Keratinocyte (primary cell): ENCODE data around the gene ZBTB24. TPM values are rescaled to one million over a fixed set of nuclear protein-coding genes. Genes with fewer than 3 reads are reported as not detected.

Experiments
- DNase-seq: peaks from one replicate; pipeline ENCODE4 v3.0.0-alpha.2; 2011; ENCODE audit warnings: low read depth, missing footprints, low spot score
- FAIRE-seq: peaks from 2 replicates; lab custom pipeline; 2011; peaks lifted over from hg19 to GRCh38; lab: Jason Lieb, UNC
- H2AFZ ChIP-seq: 2 replicates; pipeline ENCODE4 v1.6.0; 2012; ENCODE audit warnings: low read length, control low read depth, inconsistent platforms; ENCODE audit not compliant: control insufficient read depth
- H3K27ac ChIP-seq: 2 replicates; pipeline ENCODE4 v1.5.1; 2011; ENCODE audit warnings: low read length; ENCODE audit not compliant: control insufficient read depth, insufficient read depth
- H3K27me3 ChIP-seq: 3 replicates; pipeline ENCODE4 v1.6.0; 2011; ENCODE audit warnings: low read length; ENCODE audit not compliant: control insufficient read depth, insufficient read depth; ENCODE audit errors: extremely low read depth
- H3K36me3 ChIP-seq, 2 experiments: 2 replicates in 1 of 2; 3 replicates in 1 of 2; pipeline ENCODE4 v1.5.1; 2011; ENCODE audit warnings: low read length in 2 of 2, mild to moderate bottlenecking in 1 of 2; ENCODE audit not compliant: control insufficient read depth in 2 of 2, insufficient read depth in 2 of 2; ENCODE audit errors: extremely low read depth in 1 of 2
- H3K4me1 ChIP-seq: 3 replicates; pipeline ENCODE4 v1.5.1; 2011; ENCODE audit warnings: low read length; ENCODE audit not compliant: control insufficient read depth, insufficient read depth; ENCODE audit errors: extremely low read depth
- H3K4me2 ChIP-seq: 3 replicates; pipeline ENCODE4 v1.6.0; 2011; ENCODE audit warnings: low read depth, low read length; ENCODE audit not compliant: control insufficient read depth, insufficient read depth; ENCODE audit errors: extremely low read depth
- H3K4me3 ChIP-seq, 3 experiments: fragments of 200-600 bp in 1 of 3; sonication (generic) in 1 of 3; 2 replicates in 2 of 3; 3 replicates in 1 of 3; pipeline ENCODE4 v1.5.1; 2011 to 2016; ENCODE audit warnings: low read length in 3 of 3, mild to moderate bottlenecking in 3 of 3, control low read depth in 2 of 3, inconsistent platforms in 1 of 3, low read depth in 1 of 3, mixed read lengths in 1 of 3, mixed run types in 1 of 3, moderate library complexity in 1 of 3; ENCODE audit not compliant: control insufficient read depth in 2 of 3, insufficient read depth in 2 of 3; ENCODE audit errors: extremely low read depth in 1 of 3
- H3K79me2 ChIP-seq: 2 replicates; pipeline ENCODE4 v1.6.0; 2012; ENCODE audit warnings: low read length; ENCODE audit not compliant: control insufficient read depth, insufficient read depth
- H3K9ac ChIP-seq: 3 replicates; pipeline ENCODE4 v1.6.0; 2011; ENCODE audit warnings: low read length; ENCODE audit not compliant: control insufficient read depth, insufficient read depth; ENCODE audit errors: extremely low read depth
- H3K9me1 ChIP-seq: 3 replicates; pipeline ENCODE4 v1.6.0; 2011; ENCODE audit warnings: low read length; ENCODE audit not compliant: control insufficient read depth, insufficient read depth; ENCODE audit errors: extremely low read depth
- H3K9me3 ChIP-seq: 2 replicates; pipeline ENCODE4 v1.5.1; 2012; ENCODE audit warnings: low read depth, low read length; ENCODE audit not compliant: control insufficient read depth
- H4K20me1 ChIP-seq: 3 replicates; pipeline ENCODE4 v1.6.0; 2011; ENCODE audit warnings: low read length; ENCODE audit not compliant: control insufficient read depth, insufficient read depth; ENCODE audit errors: extremely low read depth
- EZH2 ChIP-seq: IDR thresholded peaks from one replicate; pipeline ENCODE4 v1.6.1; 2012; ENCODE audit warnings: inconsistent platforms, mild to moderate bottlenecking, low read length, moderate library complexity
- dilution Hi-C: fragments of 300-500 bp; cut with MboI; formaldehyde crosslinking; loops from one replicate; pipeline ENCODE4 v1.7.0; 2020; ENCODE audit warnings: low sequenced_read_pairs; ENCODE audit not compliant: extremely low pct_ligation_motif_present
- polyA plus RNA-seq, 5 experiments: library from polyadenylated mRNA; depleted of rRNA in 3 of 5; stranded (reverse) in 3 of 5; stranded (forward) in 1 of 5; unstranded in 1 of 5; fragments of >200 nt; gene quantifications; 1 replicate in 1 of 5; 2 replicates in 3 of 5; 3 replicates in 1 of 5; pipeline versions ENCODE4 v1.2.1 to v1.2.3, GENCODE V29; 2011 to 2012; ENCODE audit warnings: missing spikeins in 2 of 5, low read depth in 1 of 5, low replicate concordance in 1 of 5
- TF ChIP-seq, protein P1 (sequence below), 3 experiments: IDR thresholded peaks in 1 of 3; conservative IDR thresholded peaks in 1 of 3; optimal IDR thresholded peaks in 1 of 3; 2 replicates in 2 of 3; 3 replicates in 1 of 3; pipeline versions ENCODE3 to v1.5.1; 2011; ENCODE audit warnings: low read length in 3 of 3, mild to moderate bottlenecking in 3 of 3, moderate library complexity in 2 of 3, control low read depth in 1 of 3, inconsistent platforms in 1 of 3; ENCODE audit not compliant: insufficient read depth in 2 of 3; ENCODE audit errors: extremely low read depth in 1 of 3

The ZBTB24 gene
- polyA plus RNA-seq, 1 donor (not counting 4 experiments of a cell fraction or from before 2014, with no cell fraction given), result 4.6 TPM

- Histone ChIP-seq H3K4me1 (no peaks in the 10 kb centered on the region), H3K4me3 (no peak overlapping the region), H3K36me3 (peaks cover 34 to 42% of the 10 kb centered on the region in 2 experiments), H3K9me3 (no peaks in the 10 kb centered on the region), H3K27me3 (no peaks in the 10 kb centered on the region), H4K20me1 (no peaks in the 10 kb centered on the region), H3K27ac (no peak overlapping the region), H3K79me2 (no peaks in the 10 kb centered on the region), H3K9ac (no peak overlapping the region), H3K4me2 (no peak overlapping the region), H2AFZ (no peak overlapping the region), H3K9me1 (no peaks in the 10 kb centered on the region)
- DNase-seq (no peak), FAIRE-seq (no peak)
- TF ChIP-seq, protein P1, sequence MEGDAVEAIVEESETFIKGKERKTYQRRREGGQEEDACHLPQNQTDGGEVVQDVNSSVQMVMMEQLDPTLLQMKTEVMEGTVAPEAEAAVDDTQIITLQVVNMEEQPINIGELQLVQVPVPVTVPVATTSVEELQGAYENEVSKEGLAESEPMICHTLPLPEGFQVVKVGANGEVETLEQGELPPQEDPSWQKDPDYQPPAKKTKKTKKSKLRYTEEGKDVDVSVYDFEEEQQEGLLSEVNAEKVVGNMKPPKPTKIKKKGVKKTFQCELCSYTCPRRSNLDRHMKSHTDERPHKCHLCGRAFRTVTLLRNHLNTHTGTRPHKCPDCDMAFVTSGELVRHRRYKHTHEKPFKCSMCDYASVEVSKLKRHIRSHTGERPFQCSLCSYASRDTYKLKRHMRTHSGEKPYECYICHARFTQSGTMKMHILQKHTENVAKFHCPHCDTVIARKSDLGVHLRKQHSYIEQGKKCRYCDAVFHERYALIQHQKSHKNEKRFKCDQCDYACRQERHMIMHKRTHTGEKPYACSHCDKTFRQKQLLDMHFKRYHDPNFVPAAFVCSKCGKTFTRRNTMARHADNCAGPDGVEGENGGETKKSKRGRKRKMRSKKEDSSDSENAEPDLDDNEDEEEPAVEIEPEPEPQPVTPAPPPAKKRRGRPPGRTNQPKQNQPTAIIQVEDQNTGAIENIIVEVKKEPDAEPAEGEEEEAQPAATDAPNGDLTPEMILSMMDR (optimal IDR thresholded peaks at IDR 0.05 in 1 of 3, IDR thresholded peaks at IDR 0.05 in 1 of 3, conservative IDR thresholded peaks at IDR 0.05 in 1 of 3; ENCODE audit: extremely low read depth in 1 of 3, insufficient read depth in 2 of 3, low read length in 3 of 3), result no peak
- no peak for TF ChIP-seq EZH2
- dilution Hi-C loops, result no loop called here
Measured at GRCh38 chr6:109448615-109449014, 34.4 kb downstream of the ZBTB24 start.

GRCh38 chr6:109447878-109448555 lies 35.0 kb downstream of the ZBTB24 start:
- DNase-seq, result no peak
- no peak for FAIRE-seq
- H3K4me3 ChIP-seq, result no peak overlapping the region
- no peaks in the 10 kb centered on the region for H3K9me1 ChIP-seq
- H3K4me2 ChIP-seq, result no peak overlapping the region
- H3K9ac ChIP-seq, result no peak overlapping the region
- no peaks in the 10 kb centered on the region for H3K4me1 ChIP-seq
- no peaks in the 10 kb centered on the region for H3K9me3 ChIP-seq
- no peaks in the 10 kb centered on the region for H3K27me3 ChIP-seq
- dilution Hi-C loops, result no loop called here
- TF ChIP-seq EZH2, result no peak
- TF ChIP-seq, protein P1 (optimal IDR thresholded peaks at IDR 0.05 in 1 of 3, IDR thresholded peaks at IDR 0.05 in 1 of 3, conservative IDR thresholded peaks at IDR 0.05 in 1 of 3; ENCODE audit: extremely low read depth in 1 of 3, insufficient read depth in 2 of 3, low read length in 3 of 3), result peak in 1 of 3 experiments; percentile 43
- H2AFZ ChIP-seq, result no peak overlapping the region
- no peaks in the 10 kb centered on the region for H3K79me2 ChIP-seq
- no peaks in the 10 kb centered on the region for H4K20me1 ChIP-seq
- H3K27ac ChIP-seq, result no peak overlapping the region
- peaks cover 40% of the 10 kb centered on the region in 2 experiments for H3K36me3 ChIP-seq
